ENCODE measurements around the gene ING3.

The ING3 gene, protein sequence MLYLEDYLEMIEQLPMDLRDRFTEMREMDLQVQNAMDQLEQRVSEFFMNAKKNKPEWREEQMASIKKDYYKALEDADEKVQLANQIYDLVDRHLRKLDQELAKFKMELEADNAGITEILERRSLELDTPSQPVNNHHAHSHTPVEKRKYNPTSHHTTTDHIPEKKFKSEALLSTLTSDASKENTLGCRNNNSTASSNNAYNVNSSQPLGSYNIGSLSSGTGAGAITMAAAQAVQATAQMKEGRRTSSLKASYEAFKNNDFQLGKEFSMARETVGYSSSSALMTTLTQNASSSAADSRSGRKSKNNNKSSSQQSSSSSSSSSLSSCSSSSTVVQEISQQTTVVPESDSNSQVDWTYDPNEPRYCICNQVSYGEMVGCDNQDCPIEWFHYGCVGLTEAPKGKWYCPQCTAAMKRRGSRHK

DNA sequence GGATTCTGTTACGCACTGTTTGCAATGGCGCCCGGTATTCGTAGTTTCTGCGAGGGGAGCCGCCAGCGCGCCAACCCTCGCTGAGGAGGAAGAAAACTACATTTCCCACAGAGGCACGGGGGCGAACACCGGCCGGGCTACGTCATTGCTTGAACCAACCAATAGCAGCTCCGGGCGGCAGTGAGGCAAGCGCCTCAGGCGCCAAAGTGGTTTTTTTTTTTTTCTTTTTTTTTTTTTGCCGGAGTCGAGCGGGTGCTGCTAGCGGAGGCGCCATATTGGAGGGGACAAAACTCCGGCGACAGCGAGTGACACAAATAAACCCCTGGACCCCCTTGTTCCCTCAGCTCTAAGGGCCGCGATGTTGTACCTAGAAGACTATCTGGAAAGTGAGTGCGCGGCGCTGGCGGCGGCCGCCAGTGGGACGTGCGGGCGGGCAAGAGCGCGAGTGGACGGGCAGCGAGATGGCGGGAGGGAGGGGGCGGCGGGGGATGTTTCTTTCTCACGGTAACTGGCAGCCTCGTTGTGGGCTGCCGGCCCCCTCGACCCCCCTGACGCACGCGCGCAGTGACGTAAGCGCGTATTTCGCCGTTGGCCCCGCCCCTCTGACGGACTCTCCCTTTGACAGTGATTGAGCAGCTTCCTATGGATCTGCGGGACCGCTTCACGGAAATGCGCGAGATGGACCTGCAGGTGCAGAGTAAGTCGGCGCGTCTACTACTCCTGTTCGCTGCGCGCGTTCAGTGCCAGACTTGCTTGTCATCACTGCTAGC lies at the start of gene ING3:
Gene ING3 (plus strand): TSS at position 239 of the 770 bp plus-strand sequence. CDS start 120 bp downstream, at position 359.
- CTCF ChIA-PET: interaction anchor here (0.7 to 1.3 kb wide), 5 partner anchors 36 to 158 kb away, joined by 3 to 4 read pairs (median 3); partner anchors contain the start of gene CPED1
- H3K4me3 ChIP-seq (ENCODE audit: low read depth, low read length): peak within 1 kb of the TSS; percentile 88
- TF ChIP-seq, protein P1, sequence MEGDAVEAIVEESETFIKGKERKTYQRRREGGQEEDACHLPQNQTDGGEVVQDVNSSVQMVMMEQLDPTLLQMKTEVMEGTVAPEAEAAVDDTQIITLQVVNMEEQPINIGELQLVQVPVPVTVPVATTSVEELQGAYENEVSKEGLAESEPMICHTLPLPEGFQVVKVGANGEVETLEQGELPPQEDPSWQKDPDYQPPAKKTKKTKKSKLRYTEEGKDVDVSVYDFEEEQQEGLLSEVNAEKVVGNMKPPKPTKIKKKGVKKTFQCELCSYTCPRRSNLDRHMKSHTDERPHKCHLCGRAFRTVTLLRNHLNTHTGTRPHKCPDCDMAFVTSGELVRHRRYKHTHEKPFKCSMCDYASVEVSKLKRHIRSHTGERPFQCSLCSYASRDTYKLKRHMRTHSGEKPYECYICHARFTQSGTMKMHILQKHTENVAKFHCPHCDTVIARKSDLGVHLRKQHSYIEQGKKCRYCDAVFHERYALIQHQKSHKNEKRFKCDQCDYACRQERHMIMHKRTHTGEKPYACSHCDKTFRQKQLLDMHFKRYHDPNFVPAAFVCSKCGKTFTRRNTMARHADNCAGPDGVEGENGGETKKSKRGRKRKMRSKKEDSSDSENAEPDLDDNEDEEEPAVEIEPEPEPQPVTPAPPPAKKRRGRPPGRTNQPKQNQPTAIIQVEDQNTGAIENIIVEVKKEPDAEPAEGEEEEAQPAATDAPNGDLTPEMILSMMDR (IDR thresholded peaks at IDR 0.05; ENCODE audit: insufficient read depth, low read length, missing control alignments): no peak
- DNase-seq (ENCODE audit: low read depth, low spot score): peak; percentile 79
- POLR2A ChIA-PET: interaction anchor here (0.6 to 1.4 kb wide), 3 partner anchors 18 to 133 kb away, joined by 3 to 8 read pairs (median 5); no protein-coding TSS in a partner anchor

DNA sequence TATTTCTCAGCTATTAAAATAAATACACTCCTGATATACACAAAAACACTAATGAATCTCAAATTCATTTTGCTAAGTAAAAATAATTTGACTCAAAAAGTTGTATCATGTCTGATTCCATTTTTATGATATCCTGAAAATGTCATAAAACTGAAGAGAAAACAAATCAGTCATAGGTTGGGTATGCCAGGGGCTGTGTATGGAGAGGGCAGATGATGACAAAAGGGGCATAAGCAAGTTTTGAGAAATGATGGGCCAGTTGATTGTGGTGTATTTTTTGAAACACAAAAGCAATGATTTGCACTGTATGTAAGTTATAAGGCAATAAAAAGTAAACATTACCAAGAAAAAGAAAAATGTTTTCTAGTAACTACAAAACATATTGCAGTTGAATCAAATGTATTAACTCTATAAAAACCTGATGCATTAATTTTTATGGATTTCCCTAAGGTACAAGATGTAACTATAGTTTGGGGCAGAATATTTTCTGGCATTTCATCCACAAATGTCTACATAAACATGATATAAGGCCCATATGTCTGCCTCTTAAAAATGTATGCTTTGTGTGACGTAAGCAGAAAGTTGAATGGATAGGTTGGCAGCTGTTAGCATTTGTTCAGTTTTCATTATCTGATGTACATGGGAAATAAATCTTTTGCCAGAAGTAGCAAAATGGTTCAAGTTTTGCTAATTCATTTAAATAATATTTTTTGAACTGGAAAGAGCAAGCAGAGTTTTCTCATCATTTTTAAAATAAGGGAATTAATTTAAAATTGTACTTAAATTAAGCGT lies 35.1 kb upstream of the ING3 start:
- no peak overlapping the region for H3K4me3 ChIP-seq (ENCODE audit: low read depth, low read length)
- ChIA-PET POLR2A (no interaction called here), CTCF (no interaction called here)
- DNase-seq (ENCODE audit: low read depth, low spot score): no peak
- TF ChIP-seq, protein P1 (IDR thresholded peaks at IDR 0.05; ENCODE audit: insufficient read depth, low read length, missing control alignments): no peak

DNA sequence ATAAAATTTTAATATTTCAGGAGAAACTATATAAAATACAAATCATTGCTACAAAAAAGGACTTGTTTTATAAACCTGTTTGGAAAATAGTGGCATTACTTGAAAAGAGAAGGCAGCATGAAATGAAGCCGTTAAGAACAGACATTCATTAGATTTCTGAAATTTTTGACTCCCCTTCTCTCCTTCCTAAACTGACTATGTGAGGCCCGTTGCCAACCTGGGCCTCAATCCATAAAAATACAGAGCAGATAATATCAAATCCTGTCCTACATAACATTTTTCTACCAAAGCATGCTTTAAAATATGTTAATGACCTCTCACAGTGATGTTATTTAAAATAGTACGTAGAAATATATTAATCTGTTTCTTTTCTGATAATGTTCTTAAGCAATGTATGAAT lies 34.5 kb upstream of the ING3 start:
- POLR2A ChIA-PET: no interaction called here
- DNase-seq (ENCODE audit: low read depth, low spot score): no peak
- H3K4me3 ChIP-seq (ENCODE audit: low read depth, low read length): no peak overlapping the region
- TF ChIP-seq, protein P1 (IDR thresholded peaks at IDR 0.05; ENCODE audit: insufficient read depth, low read length, missing control alignments): no peak
- CTCF ChIA-PET: no interaction called here

DNA sequence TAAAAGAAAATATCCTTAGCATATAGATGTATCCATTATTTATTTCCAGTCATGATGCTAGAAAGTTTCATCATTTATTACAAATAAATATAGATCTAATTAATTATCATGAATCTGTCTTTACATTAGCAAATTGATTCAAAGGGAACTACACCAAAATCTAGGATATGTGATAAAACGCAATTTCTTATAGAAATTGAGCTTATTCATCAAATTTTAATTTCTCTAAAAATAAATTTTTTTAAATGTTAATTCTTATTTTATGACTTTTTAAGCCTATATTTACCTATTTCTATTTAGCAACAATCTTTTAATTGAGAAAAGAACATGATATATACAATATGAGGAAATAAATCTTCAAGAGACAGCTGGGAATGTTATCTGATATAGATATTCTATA lies 34.0 kb upstream of the ING3 start:
- no peak for DNase-seq (ENCODE audit: low read depth, low spot score)
- POLR2A ChIA-PET: no interaction called here
- no peak overlapping the region for H3K4me3 ChIP-seq (ENCODE audit: low read depth, low read length)
- CTCF ChIA-PET: no interaction called here
- TF ChIP-seq, protein P1 (IDR thresholded peaks at IDR 0.05; ENCODE audit: insufficient read depth, low read length, missing control alignments): no peak

DNA sequence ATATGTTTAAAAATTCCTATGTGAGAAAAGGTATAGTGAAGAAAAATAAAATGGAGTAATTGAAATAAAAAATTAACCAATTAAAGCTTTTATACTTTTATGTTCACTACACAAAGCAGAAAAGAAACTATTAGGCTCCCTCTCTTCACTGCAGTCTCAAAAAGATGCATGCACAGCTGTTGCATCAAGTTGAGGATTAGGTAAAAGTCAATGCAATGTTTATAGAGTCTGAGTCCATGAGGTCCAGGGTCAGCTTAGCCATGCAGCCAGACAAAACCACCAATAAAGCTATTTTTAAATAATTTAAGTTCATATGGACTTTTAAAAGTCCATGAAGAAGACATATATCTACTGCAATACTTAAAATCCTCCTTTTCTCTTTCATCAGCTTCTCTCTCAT lies 31.1 kb upstream of the ING3 start:
- ChIA-PET CTCF (interaction anchor here (1.4 kb wide), 1 partner anchor 127 kb away, joined by 5 read pairs; no protein-coding TSS in a partner anchor), POLR2A (no interaction called here)
- H3K4me3 ChIP-seq (ENCODE audit: low read depth, low read length): no peak overlapping the region
- TF ChIP-seq, protein P1 (IDR thresholded peaks at IDR 0.05; ENCODE audit: insufficient read depth, low read length, missing control alignments): no peak
- DNase-seq (ENCODE audit: low read depth, low spot score): no peak
